GM12874 (cell line): ENCODE results near the gene G6PC3.

ENCODE experiments used
- TF ChIP-seq, protein P1 (sequence below): IDR thresholded peaks from 2 replicates; pipeline ENCODE4 v1.5.1; 2011; ENCODE audit warnings: low read depth, mild to moderate bottlenecking, control low read depth, low read length, moderate library complexity; ENCODE audit not compliant: insufficient read depth

The G6PC3 gene

DNA sequence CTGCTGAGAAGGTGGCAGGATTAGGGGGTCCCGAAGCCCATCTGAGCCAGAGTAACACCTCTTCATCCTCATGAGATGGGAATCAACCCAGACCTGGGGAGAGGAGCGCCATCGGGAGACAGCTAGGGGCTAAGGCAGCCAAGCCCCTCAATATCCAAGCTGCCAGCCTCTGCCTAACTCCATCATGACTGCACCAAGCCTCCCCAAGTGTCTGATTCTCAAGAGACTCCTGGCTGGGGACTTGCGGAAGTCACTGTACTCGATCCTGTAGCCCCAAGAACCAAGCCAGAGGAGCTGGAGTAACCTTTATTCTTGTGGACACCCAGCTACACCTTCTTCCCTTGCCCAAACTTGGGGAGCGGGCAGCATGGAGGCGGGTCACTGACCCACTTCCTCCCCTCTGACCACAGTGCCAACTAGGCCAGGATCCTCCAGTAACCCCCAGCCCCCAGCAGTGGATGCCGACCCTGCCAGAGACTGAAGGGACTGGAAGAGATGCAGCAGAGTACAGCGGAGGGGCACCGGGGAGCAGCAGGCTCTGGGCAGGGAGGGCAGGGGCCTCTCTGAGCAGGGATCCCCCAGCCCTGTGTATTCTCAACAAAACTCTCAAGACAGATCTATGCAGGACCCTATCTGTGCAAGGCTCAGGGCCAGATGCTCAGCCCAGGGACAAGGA is 39.6 kb downstream of the G6PC3 start:
- TF ChIP-seq, protein P1, sequence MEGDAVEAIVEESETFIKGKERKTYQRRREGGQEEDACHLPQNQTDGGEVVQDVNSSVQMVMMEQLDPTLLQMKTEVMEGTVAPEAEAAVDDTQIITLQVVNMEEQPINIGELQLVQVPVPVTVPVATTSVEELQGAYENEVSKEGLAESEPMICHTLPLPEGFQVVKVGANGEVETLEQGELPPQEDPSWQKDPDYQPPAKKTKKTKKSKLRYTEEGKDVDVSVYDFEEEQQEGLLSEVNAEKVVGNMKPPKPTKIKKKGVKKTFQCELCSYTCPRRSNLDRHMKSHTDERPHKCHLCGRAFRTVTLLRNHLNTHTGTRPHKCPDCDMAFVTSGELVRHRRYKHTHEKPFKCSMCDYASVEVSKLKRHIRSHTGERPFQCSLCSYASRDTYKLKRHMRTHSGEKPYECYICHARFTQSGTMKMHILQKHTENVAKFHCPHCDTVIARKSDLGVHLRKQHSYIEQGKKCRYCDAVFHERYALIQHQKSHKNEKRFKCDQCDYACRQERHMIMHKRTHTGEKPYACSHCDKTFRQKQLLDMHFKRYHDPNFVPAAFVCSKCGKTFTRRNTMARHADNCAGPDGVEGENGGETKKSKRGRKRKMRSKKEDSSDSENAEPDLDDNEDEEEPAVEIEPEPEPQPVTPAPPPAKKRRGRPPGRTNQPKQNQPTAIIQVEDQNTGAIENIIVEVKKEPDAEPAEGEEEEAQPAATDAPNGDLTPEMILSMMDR: no peak

DNA sequence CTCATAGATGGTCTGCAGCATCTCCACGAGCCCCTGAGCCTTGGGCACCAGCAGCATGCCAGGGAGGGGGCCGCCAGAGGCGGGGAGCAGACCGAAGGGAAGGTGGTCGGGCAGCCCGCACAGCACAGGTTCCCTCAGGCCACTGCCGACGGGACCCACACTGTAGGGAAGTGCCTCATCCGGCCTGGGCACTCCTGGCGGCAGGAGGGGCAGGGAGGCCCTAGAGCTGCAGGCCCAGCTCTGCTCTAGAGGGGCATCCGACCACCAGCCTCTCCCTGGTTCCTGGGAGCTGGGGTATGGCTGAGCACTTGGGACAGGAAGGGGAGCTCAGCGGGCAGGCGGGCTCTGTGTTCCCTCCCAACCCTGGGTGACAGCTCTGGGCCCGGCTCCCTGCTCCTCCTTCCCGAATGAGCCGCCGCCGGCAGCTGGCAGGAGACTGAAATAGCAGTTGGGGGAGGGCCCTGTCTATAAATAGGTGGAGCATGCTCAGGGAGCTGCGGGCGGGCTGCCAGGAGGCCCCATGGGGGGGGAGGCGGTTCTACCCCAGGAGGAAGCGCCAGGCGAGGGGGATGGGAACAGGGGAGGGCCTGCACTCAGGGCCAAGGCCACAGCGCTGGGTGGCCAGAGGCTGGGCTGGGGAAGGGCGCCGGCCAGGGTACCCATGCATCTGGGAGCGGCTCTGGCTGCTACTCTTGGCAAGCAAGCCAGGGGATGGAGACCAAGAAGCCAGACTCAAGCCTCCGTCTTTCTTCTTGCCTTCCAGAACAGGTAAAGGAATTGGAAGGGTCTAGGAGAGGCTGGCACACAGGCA is 40.5 kb downstream of the G6PC3 start:
- TF ChIP-seq, protein P1: no peak

DNA sequence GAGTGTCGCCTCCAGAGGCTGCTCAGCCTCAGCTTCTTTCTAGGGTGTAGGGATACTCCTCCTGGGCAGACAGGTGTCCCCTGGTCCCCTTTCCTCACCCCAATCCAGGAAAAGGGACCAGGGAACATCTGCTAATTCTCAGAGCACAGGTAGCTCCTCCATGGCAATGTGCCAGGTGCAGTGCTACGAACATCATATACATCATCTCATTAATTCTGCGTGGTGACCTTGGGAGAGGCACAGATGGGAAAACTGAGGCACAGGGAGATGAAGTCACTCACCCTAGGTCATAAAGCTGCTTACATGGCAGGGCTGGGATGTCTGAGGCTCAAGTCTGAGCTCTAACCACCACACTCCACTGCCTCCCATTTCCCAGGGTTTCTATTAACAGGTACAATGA is 41.2 kb downstream of the G6PC3 start:
- TF ChIP-seq, protein P1: no peak

DNA sequence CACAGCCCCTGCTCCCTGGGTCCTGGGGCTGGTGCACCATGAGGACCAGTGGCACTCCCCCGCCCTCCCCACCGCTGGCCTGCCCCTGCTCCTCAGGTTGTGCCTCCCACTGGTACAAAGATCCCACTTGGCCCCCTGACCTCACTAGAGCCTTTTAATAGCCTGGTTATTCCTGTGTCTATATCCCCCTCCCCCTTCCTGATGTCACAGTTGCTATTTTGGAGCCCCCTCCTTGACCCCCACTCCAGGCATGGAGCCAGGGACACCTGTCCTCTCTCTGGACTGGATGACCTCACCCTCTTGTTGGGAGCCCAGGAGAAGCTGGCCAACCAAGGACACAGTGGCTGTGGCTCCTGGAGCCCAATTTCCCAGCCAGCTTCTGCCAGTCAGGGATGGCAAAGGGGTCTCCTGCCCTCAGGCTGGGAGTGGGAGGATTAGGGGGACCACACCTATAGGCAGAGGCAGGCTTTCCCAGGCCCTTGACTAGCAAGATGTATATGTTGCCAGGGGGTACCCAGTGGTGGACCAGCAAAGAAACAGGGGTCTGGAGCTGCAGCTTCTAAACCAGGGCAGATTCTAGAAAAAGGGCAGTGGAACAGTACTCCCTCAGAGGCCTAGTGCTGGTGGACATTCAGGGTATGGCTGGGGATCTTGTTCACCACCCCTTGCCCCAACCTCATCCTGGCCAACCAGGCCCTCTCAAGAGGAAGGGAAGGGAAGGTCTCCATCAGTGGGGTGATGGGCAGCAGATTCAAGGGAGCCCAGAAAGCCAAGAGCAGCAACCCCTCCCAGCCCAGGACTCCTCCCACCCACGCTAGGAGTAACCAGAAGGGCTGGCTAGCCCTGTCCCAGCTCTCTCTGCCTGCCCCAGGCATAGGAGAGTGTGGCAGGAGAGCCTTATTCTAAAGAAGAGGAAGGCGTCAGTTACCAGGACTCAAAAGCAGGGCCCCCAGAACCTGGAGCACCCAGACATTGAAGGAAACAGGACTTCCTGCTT is 42.0 kb downstream of the G6PC3 start:
- TF ChIP-seq, protein P1: no peak

- TF ChIP-seq, protein P1: no peak
Observed at GRCh38 chr17:44113382-44113781, 42.8 kb downstream of the G6PC3 start.

GRCh38 chr17:44113868-44114840 is 43.6 kb downstream of the G6PC3 start:
- TF ChIP-seq, protein P1: no peak
